GM12878 (cell line): ENCODE results near the gene GALP. TPM values are rescaled to one million over a fixed set of nuclear protein-coding genes. Genes with fewer than 3 reads are reported as not detected.

ENCODE experiments used
- ATAC-seq: fragments of 200-7000 bp; cut with Tn5 transposase; 3 replicates; pipeline ENCODE4 v1.9.1; 2020; ENCODE audit warnings: mild to moderate bottlenecking, moderate library complexity
- BruUV-seq: library from RNA; stranded (reverse); fragments of 400-500 nt; replicated peaks from 2 replicates; lab custom pipeline; 2021; lab: Mats Ljungman, UMichigan
- CTCF ChIA-PET: fragments of 300-600 bp; sonication (Branson Sonifier 250); formaldehyde crosslinking; extraction: SDS; loops from one replicate; lab custom pipeline; 2021; ENCODE audit warnings: inconsistent platforms; lab: Yijun Ruan, JAX
- POLR2A ChIA-PET: fragments of 350-600 bp; formaldehyde crosslinking; extraction: SDS; loops from one replicate; lab custom pipeline; 2021; ENCODE audit warnings: inconsistent platforms; lab: Charles Lee
- RAD21 ChIA-PET: fragments of 300-600 bp; sonication (Branson Sonifier 250); formaldehyde crosslinking; loops from one replicate; lab custom pipeline; 2023; ENCODE audit warnings: antibody characterized with exemption; ENCODE audit not compliant: unreplicated experiment; lab: Charles Lee
- SMC1A ChIA-PET: fragments of 300-600 bp; sonication (Branson Sonifier 250); formaldehyde crosslinking; loops from one replicate; lab custom pipeline; 2023; ENCODE audit not compliant: unreplicated experiment, uncharacterized antibody; lab: Charles Lee
- DNase-seq: peaks from one replicate; pipeline ENCODE4 v3.0.0-alpha.2; 2011; ENCODE audit warnings: low read depth, low spot score
- FAIRE-seq: peaks from 3 replicates; lab custom pipeline; 2011; peaks lifted over from hg19 to GRCh38; lab: Jason Lieb, UNC
- H2AFZ ChIP-seq: 2 replicates; pipeline ENCODE4 v1.6.0; 2011; ENCODE audit warnings: low read depth, low read length, control low read depth; ENCODE audit not compliant: control insufficient read depth
- H3K27ac ChIP-seq: 2 replicates; pipeline ENCODE4 v1.5.1; 2011; ENCODE audit warnings: control low read depth; ENCODE audit not compliant: control insufficient read depth, insufficient read depth
- H3K27me3 ChIP-seq, 2 experiments: replicated peaks in 1 of 2; 2 replicates each; pipeline versions ENCODE4 v1.6.0 to v1.6.1; 2011; ENCODE audit warnings: low read length in 1 of 2; ENCODE audit not compliant: control insufficient read depth in 2 of 2, insufficient read depth in 2 of 2
- H3K36me3 ChIP-seq, 2 experiments: 2 replicates each; pipeline ENCODE4 v1.5.1; 2011; ENCODE audit warnings: low read length in 1 of 2; ENCODE audit not compliant: control insufficient read depth in 2 of 2, insufficient read depth in 2 of 2
- H3K4me1 ChIP-seq: 2 replicates; pipeline ENCODE4 v1.6.1; 2011; ENCODE audit warnings: mild to moderate bottlenecking, low read length, moderate library complexity, mixed read lengths; ENCODE audit not compliant: control insufficient read depth, insufficient read depth
- H3K4me2 ChIP-seq: 2 replicates; pipeline ENCODE4 v1.6.0; 2011; ENCODE audit warnings: control low read depth; ENCODE audit not compliant: control insufficient read depth, insufficient read depth
- H3K4me3 ChIP-seq: fragments of 200-600 bp; sonication (generic); 2 replicates; pipeline ENCODE4 v1.5.1; 2016
- H3K79me2 ChIP-seq: 2 replicates; pipeline ENCODE4 v1.6.0; 2011; ENCODE audit warnings: low read length; ENCODE audit not compliant: control insufficient read depth, insufficient read depth
- H3K9ac ChIP-seq: 2 replicates; pipeline ENCODE4 v1.8.0; 2011; ENCODE audit warnings: low read length, control low read depth, mixed read lengths; ENCODE audit not compliant: control insufficient read depth, insufficient read depth
- H3K9me3 ChIP-seq: replicated peaks from 3 replicates; pipeline ENCODE4 v1.5.1; 2011; ENCODE audit warnings: mild to moderate bottlenecking, low read length; ENCODE audit not compliant: control insufficient read depth, insufficient read depth
- H4K20me1 ChIP-seq: 2 replicates; pipeline ENCODE4 v1.6.0; 2011; ENCODE audit not compliant: control insufficient read depth, insufficient read depth
- BCL11A ChIP-seq: IDR thresholded peaks from 2 replicates; pipeline ENCODE4 v1.6.1; 2011; ENCODE audit warnings: low read depth, low read length
- BCL3 ChIP-seq: IDR thresholded peaks from 2 replicates; pipeline ENCODE4 v1.6.1; 2011; ENCODE audit warnings: borderline replicate concordance, low read depth, mild to moderate bottlenecking, moderate library complexity, low read length; ENCODE audit not compliant: insufficient read depth, poor library complexity, severe bottlenecking
- CBFB ChIP-seq: IDR thresholded peaks from 2 replicates; pipeline ENCODE4 v1.6.1; 2016; ENCODE audit warnings: antibody characterized with exemption, low read depth
- CEBPB ChIP-seq, 2 experiments: fragments of 150-350 bp in 1 of 2; IDR thresholded peaks; 2 replicates each; pipeline ENCODE4 v1.6.1; 2012 to 2014; ENCODE audit warnings: low read depth in 2 of 2, low read length in 2 of 2, borderline replicate concordance in 1 of 2, inconsistent platforms in 1 of 2
- ESRRA ChIP-seq: IDR thresholded peaks from 2 replicates; pipeline ENCODE4 v1.6.1; 2012; ENCODE audit warnings: mild to moderate bottlenecking, low read length, improper control_type of control experiment
- FOXK2 ChIP-seq: fragments of 450-650 bp; IDR thresholded peaks from 2 replicates; pipeline ENCODE4 v1.6.1; 2017; ENCODE audit warnings: mild to moderate bottlenecking, moderate library complexity
- HCFC1 ChIP-seq: fragments of 150-350 bp; IDR thresholded peaks from 2 replicates; pipeline ENCODE4 v1.6.1; 2014; ENCODE audit warnings: low read length
- KAT2A ChIP-seq: conservative IDR thresholded peaks from 2 replicates; pipeline ENCODE4 v1.6.1; 2011; ENCODE audit warnings: low read depth, low read length; ENCODE audit not compliant: control insufficient read depth
- KDM1A ChIP-seq: fragments of 200-600 bp; sonication (generic); IDR thresholded peaks from 2 replicates; pipeline ENCODE4 v1.6.1; 2016; ENCODE audit warnings: borderline replicate concordance
- NR2F1 ChIP-seq: fragments of 450-650 bp; conservative IDR thresholded peaks from 2 replicates; pipeline ENCODE4 v1.6.1; 2017; ENCODE audit warnings: mild to moderate bottlenecking
- POLR2AphosphoS2 ChIP-seq: IDR thresholded peaks from 2 replicates; pipeline ENCODE4 v1.6.1; 2011; ENCODE audit warnings: low read depth, mild to moderate bottlenecking, low read length, improper control_type of control experiment, moderate library complexity
- RCOR1 ChIP-seq: conservative IDR thresholded peaks from 2 replicates; pipeline ENCODE4 v1.6.1; 2012; ENCODE audit warnings: low read depth, low read length, improper control_type of control experiment
- TCF3 ChIP-seq: IDR thresholded peaks from 2 replicates; pipeline ENCODE4 v1.6.1; 2012; ENCODE audit warnings: low read depth, mild to moderate bottlenecking, low read length, borderline replicate concordance; ENCODE audit not compliant: insufficient read depth
- TCF7 ChIP-seq: IDR thresholded peaks from 2 replicates; pipeline ENCODE4 v1.6.1; 2014; ENCODE audit warnings: antibody characterized with exemption, borderline replicate concordance
- WGBS: methylation state at CpG from one replicate; pipeline ENCODE4 v1.1.6; 2016; ENCODE audit warnings: low lambda C conversion rate; ENCODE audit not compliant: insufficient replicate concordance, insufficient coverage; ENCODE audit errors: missing lambda C conversion rate; 5-methylcytosine and 5-hydroxymethylcytosine counted together
- in situ Hi-C: fragments of 300-500 bp; cut with MboI; formaldehyde crosslinking; loops from 9 replicates; pipeline ENCODE4 v1.14.3; 2018; ENCODE audit warnings: mixed read lengths
- intact Hi-C: fragments of 100-400 bp; cut with micrococcal nuclease; formaldehyde crosslinking; loops from one replicate; pipeline ENCODE4 v1.14.2; 2022; ENCODE audit not compliant: unreplicated experiment
- polyA plus RNA-seq, 11 experiments: library from polyadenylated mRNA; depleted of rRNA in 4 of 11; unstranded in 6 of 11; stranded (reverse) in 5 of 11; fragments of >200 nt; fragmentation: Nextera tagmentation in 4 of 11; fragmentation: Illumina TruSeq in 1 of 11; extraction: Ambion mirVana in 4 of 11; extraction: Trizol in 1 of 11; gene quantifications; 1 replicate in 1 of 11; 2 replicates in 10 of 11; pipeline versions ENCODE4 v1.2.1 to v1.2.3, GENCODE V29; 2011 to 2016; ENCODE audit warnings: inconsistent platforms in 2 of 11, missing spikeins in 2 of 11, low read depth in 1 of 11
- total RNA-seq, 4 experiments: library from RNA; depleted of rRNA in 3 of 4; stranded (reverse); fragments of >200 nt in 3 of 4; fragmentation: Illumina TruSeq in 1 of 4; extraction: Trizol in 1 of 4; gene quantifications; 2 replicates each; pipeline versions ENCODE4 v1.2.1 to v1.2.3, GENCODE V29; 2013 to 2021
- TF ChIP-seq, protein P1 (sequence below): fragments of 450-650 bp; formaldehyde crosslinking; IDR thresholded peaks from 2 replicates; pipeline ENCODE4 v1.4.0; 2020; ENCODE audit warnings: mild to moderate bottlenecking, moderate library complexity
- TF ChIP-seq, protein P2 (sequence below): IDR thresholded peaks from 2 replicates; pipeline ENCODE4 v1.6.1; 2011; ENCODE audit warnings: mild to moderate bottlenecking, low read depth, low read length, moderate library complexity; ENCODE audit not compliant: insufficient replicate concordance

The GALP gene
- total and polyA plus RNA-seq, 10 of the 15 experiments (the other 5 are each of a cell fraction or from before 2014, with no cell fraction given) = not detected

DNA sequence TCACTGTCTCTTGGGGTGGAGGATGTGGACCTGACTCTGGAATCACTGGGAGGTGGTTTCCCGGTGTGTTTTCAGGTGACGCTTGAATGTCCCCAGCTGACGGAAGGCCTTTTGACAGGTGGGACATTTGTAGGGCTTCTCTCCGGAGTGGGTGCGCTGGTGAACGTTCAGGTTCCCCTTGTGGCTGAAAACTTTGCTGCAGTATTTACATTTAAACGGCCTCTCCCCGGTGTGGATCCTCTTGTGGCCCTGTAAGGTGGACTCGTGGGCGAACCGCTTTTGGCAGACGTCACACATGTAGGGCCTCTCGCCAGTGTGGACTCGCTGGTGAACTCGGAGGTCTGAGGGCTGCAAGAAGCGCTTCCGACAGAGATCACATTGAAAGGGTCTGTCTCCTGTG, 14.0 kb downstream of the GALP start (continued):
- TF ChIP-seq RCOR1 (no peak), BCL11A (no peak), CBFB (no peak), HCFC1 (no peak), FOXK2 (no peak), ESRRA (no peak), NR2F1 (no peak)
- TF ChIP-seq, protein P1, sequence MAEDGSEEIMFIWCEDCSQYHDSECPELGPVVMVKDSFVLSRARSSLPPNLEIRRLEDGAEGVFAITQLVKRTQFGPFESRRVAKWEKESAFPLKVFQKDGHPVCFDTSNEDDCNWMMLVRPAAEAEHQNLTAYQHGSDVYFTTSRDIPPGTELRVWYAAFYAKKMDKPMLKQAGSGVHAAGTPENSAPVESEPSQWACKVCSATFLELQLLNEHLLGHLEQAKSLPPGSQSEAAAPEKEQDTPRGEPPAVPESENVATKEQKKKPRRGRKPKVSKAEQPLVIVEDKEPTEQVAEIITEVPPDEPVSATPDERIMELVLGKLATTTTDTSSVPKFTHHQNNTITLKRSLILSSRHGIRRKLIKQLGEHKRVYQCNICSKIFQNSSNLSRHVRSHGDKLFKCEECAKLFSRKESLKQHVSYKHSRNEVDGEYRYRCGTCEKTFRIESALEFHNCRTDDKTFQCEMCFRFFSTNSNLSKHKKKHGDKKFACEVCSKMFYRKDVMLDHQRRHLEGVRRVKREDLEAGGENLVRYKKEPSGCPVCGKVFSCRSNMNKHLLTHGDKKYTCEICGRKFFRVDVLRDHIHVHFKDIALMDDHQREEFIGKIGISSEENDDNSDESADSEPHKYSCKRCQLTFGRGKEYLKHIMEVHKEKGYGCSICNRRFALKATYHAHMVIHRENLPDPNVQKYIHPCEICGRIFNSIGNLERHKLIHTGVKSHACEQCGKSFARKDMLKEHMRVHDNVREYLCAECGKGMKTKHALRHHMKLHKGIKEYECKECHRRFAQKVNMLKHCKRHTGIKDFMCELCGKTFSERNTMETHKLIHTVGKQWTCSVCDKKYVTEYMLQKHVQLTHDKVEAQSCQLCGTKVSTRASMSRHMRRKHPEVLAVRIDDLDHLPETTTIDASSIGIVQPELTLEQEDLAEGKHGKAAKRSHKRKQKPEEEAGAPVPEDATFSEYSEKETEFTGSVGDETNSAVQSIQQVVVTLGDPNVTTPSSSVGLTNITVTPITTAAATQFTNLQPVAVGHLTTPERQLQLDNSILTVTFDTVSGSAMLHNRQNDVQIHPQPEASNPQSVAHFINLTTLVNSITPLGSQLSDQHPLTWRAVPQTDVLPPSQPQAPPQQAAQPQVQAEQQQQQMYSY (CRISPR knock-in tag) = no peak

DNA sequence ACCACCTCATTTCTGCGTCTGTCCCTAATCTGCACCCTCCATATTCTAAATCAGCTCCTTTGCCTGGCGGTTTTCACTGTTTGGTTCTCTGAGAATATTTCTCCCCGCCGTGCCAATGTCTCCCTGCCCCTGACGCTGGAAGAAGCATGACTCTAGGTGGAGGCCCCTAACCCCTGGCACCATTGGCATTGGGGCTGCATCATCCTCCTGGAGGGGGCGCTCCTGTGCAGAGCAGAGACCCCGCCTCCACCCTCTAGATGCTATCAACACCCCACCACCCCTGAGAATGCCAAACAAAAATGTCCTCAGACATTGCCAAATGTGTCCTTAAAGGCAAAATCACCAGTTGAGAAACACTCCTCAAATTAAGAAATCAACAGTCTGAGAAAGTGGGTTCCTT, 15.3 kb downstream of the GALP start:
- SMC1A ChIA-PET = no interaction called here
- RAD21 ChIA-PET = no interaction called here
- Histone ChIP-seq H3K4me1 (no peaks in the 10 kb centered on the region), H2AFZ (no peak overlapping the region), H3K27ac (no peak overlapping the region), H3K4me2 (no peak overlapping the region), H3K79me2 (no peaks in the 10 kb centered on the region), H3K4me3 (no peak overlapping the region), H3K9me3 (no peaks in the 10 kb centered on the region), H3K27me3 (no peaks in the 10 kb centered on the region), H4K20me1 (no peaks in the 10 kb centered on the region), H3K36me3 (no peaks in the 10 kb centered on the region), H3K9ac (no peak overlapping the region)
- FAIRE-seq (no peak), DNase-seq (no peak), ATAC-seq (no peak)
- CTCF ChIA-PET = no interaction called here
- BruUV-seq = no TSS peak
- 44% methylated on average over 7 of the region's 7 CpGs for WGBS
- intact Hi-C loops = no loop called here
- in situ Hi-C loops = no loop called here
- POLR2A ChIA-PET = no interaction called here
- TF ChIP-seq KDM1A (no peak), BCL3 (no peak), KAT2A (no peak), TCF3 (no peak), RCOR1 (no peak), POLR2AphosphoS2 (no peak), TCF7 (no peak), CEBPB (IDR thresholded peaks at IDR 0.05; ENCODE audit: borderline replicate concordance in 1 of 2, low read depth in 2 of 2, low read length in 2 of 2) (no peak)
- TF ChIP-seq, protein P2, sequence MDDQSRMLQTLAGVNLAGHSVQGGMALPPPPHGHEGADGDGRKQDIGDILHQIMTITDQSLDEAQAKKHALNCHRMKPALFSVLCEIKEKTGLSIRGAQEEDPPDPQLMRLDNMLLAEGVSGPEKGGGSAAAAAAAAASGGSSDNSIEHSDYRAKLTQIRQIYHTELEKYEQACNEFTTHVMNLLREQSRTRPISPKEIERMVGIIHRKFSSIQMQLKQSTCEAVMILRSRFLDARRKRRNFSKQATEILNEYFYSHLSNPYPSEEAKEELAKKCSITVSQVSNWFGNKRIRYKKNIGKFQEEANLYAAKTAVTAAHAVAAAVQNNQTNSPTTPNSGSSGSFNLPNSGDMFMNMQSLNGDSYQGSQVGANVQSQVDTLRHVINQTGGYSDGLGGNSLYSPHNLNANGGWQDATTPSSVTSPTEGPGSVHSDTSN = no peak
